ENCODE data around the gene PPARA.

PPARA gene

DNA sequence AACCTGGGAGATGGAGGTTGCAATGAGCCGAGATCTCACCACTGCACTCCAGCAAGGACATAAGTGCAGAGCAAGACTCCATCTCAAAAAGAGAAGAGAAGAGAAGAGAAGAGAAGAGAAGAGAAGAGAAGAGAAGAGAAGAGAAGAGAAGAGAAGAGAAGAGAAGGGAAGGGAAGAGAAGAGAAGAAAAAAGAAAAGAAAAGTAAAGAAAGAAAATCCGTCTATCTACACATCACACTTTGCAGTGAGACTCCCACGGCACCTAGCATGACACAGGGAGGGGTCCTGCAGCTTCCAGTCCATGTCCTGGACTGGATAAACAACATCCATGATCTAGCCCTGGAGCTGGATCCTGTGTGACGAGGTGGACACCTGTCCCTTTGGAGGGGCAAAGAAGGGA, 4.0 kb upstream of the PPARA start:
- DNase-seq = no peak

DNA sequence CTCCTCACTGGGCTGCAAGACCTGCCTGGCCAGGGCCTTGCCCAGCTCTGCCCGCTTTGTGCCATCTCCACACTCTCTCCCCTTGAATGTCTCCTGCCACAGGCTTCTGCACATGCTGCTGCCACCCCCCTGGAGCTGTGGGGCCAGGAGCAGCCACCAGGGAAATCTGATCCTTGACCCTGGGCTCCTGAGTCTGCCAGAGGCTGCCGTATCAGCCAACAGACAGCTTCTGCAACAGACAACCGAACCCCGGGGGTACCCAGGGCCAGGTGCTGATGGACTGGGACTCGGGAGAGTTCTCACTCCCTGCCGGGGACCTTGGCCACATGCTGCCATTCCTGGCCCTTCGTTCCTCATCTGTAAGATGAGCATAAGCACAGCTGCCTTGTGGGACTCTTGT, 3.3 kb upstream of the PPARA start:
- DNase-seq = no peak

DNA sequence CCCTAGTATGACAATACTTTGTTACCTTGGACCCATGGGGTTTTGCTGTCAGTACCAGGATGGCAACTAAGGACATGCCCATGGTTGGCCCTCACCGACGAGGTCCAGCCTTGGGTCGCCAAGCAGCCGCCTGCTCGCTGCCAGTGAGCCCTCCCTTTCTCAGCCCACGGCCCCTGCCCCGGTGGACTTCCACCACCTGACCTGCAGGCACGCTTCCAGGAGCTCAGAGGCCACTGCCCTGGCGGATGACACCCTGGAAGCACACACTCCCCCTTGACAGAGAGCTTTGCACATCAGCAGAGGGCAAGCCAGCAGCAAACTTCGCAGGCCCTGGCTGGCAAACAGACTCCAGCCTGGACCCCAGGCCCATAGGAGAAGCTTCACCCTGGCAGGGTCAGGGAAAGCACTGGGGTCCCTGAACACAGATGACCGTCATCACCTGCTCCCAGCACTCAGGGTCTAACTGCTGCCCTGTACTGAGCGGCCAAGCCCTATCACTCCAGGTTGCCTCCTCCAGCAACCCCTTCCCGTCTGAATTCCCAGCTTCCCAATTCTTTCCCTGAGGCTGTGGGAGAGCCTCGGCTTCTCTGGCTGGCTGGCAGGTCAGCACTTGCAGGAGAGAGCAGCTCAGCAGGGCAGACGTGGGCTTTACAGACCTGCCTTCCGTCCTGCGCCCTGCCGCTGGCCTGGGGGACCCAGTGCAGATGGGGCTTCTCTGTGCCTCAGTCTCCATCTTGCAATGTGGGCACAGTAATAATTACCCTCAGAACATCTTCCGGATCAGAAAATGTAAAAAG, 2.7 kb upstream of the PPARA start:
- no peak for DNase-seq

DNA sequence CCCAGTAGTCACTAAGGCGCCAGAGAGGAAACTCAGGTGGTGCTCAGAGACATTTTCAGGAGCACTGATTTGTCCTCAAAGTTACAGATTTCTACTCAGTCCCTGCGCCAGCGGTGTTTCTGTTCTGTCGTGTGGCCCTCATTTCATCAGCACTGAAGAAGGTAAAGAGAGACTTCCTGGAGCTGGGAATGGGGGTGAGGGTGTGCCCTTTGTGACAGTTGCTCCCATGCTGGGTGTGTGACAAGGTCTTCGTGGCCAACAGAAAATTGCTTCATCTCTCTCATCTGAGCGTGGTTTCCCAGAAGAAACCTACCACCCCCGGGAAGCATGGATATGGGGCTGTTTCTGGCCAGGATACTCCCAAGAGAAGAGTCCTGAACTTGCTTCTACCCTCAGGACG, 2.0 kb upstream of the PPARA start:
- peak; percentile 52 for DNase-seq

DNA sequence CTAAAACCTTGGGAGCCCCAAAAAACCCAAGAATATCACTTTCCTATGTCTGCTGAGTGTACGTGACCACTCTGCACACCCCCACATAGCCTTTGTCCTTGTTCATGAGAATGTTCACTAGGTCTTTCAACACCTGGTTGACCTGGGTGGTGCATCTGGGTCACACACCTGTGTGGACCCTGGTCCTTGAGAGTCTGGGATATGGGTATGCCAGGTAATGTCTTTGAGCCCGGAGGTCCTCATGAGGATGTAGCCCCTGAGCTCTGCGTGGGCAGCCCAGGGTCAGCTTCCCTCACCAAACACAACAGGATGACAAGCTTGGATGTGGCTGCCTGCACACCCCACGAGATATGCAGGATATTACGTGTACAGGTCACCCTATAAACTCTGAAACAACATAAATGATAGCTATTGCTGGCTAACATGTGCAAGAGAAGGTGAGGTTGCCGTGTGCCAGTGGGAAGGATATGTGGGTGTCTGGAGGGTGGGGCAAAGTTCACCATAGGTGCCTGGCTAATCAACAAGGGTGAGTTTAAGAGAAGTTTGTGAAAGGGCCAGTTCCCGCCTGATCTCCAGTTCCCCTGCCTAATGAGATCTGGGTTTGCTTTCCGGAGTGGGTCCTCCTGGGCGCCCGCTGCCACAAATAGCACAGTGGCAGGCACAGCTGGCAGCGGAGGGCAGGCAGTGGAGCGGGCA, 1.4 kb upstream of the PPARA start:
- peak; percentile 77 for DNase-seq

DNA sequence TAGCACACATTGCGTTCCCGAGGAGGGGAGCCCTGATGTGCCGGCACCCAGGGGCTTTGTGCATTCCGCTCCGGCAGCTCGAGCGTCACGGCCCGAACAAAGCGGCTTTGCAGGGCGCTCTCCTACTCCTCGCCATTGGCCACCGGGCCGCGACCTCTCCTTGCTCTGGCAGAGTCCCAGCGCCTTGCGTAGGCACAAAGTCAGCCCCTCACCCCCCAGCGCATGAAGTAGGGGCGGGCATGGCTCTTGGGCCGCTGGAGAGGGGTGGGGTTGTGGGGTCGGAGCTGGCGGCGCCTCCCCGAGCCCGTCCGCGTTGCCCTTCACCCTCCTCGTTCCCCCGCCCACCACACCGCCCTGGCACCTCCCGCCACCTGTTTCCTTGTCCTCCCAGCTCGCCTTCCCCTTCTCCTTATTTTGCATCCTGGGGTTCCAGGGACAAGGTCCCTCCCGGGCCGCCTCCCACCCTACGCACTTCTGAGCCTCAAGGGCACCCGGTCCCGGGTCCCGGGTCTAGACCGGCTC, 753 bp upstream of the PPARA start:
- no peak for DNase-seq

DNA sequence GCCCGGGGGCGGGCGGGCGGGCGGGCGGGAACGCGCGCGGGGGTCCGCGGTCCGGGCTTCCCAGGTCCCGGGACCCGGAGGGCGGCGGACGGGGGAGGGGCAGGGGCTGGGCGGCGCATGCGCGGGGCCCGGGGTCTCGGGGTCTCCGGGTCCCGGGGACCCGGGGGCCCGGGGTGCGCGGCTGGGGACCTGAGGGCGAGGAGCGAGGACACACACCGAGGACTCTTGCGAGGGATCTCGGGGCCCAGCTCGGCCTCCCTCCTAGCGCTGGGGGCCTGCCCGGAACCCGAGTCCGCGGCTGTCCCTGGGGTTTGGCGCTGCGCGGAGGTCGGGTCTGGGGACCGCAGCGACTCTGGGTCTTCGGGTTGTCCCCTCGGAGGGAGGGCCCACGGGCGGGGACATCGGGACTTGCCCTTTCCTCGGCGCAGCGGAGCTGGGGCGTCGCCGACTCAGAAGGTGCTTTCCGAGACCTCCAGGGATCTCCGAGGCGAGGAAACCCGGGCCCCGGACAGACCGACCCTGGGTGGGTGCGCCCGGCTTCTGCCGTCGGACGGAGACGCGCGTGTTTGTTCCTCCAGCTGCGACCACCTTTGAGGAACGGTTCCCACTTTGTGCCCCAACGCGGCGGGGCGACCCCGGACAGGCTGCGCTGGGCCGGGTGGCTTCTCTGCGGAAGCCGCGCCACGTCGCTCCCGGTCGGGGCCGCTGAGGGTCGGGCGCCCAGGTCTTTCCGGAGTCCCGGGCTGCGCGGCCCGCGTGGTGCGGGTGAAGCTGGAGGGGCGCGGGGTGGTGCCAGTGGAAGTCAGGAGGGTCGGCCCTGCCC, 540 bp downstream of the PPARA start:
- DNase-seq = peak; percentile 87

DNA sequence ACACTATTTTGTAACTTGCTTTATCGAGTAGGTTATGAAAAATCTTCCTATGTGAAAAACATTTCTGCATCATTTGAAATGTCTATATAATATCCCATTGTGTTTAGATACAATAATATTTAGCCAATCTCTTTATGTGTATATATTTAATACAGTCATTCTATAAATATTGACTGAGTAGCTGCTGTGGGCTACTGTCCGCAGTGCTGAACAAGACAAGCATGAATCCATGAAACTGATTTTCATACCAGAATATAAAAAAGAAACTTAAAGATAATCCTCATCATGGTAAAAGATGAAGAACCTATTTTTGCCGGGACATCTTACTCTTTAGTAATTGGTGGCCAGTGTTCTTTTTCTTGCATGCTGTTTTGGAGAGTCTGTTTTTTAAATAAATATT, 3.6 kb downstream of the PPARA start:
- DNase-seq = no peak

DNA sequence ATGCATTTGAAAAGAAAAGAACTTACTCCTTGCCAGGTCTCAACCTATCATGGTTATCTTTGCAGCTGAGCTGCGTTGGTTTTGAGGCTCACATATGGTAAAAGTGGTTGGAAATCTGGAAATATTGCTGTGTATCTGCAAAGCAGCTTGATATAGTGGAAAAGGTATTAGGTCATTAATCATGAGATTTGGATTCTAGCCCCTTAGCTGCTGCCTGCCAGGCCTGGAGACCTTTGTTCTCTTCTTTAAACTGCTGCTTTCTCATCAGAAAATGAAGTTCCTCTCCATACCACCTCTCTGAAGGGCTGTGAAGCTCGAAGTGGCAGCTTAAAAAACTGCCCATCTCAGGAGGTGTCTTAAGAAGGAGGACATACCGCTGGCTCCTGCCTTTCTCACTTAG, 5.7 kb downstream of the PPARA start:
- no peak for DNase-seq

DNA sequence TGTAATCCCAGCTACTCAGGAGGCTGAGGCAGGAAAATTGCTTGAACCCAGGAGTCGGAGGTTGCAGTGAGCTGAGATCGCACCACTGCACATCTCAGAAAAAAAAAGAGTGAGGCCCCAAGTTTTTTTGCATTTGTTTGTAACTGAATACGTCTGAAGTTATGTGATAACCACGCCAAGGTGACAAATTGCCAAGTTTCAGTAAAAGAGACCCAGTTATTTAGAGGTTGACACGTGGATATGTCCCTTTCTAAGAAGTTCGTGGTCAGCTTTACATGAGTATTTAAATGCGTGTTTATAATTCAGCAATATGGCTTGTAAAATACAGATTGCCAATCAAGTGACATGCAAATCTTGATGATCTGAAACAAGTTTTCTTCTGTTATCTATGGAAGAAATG, 8.0 kb downstream of the PPARA start:
- no peak for DNase-seq

DNA sequence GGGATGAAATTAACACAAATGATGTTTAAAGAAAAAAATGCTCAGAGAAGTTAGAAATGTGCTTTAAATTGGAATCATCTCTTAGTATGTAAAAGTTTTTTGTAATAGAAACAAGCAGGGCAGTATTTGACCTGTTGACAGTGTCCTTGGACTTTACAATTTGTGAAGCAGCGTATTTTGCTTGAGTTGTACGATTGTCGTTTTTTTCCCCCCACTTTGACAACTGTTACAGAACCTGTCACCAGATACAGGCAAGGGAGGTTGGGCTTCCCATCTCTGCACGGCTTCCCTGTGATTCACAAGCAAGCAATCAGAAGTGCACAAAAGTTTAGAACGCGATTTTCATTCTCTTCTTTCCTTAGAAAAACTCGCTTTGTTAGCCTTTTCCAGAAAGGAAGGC, 8.9 kb downstream of the PPARA start:
- no peak for DNase-seq

DNA sequence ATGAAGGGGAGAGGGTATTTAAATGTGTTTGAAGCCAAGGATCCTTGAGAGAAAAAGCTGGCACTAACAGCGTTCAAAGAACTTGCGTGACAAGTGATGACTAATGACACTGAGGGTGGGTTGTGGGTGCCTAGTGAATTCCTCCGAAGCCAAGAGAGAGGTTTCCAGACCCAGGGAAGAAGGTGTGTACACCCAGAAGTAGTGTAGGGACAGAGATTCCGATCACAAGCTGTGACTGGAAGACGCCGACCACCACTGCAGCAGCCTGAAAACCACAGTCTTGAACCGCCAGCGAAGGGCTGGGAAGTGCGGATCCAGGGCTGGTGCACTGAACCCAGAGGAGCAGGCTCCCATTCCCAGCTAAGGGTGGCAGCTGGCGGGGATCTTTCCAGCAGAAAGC, 9.5 kb downstream of the PPARA start:
- DNase-seq = no peak

DNA sequence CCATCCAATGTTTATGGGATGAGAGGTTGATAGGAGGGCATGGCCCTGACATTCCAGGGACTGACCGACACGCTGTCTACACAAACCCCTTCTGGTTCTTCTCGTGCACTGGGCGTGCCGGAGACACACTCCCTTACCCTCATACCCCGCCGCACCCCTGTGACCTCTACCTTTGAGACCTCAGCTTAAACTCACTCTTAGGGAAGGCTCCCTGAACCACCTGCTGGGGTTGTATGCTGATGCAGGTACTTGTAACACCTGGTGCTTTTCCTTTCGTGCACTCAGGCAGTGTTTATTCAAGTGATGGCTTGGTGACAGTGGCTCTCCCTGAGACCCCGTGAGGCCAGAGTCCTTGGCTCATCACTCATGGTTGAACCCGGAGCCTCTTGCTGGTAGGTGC, 12.0 kb downstream of the PPARA start:
- DNase-seq = no peak

DNA sequence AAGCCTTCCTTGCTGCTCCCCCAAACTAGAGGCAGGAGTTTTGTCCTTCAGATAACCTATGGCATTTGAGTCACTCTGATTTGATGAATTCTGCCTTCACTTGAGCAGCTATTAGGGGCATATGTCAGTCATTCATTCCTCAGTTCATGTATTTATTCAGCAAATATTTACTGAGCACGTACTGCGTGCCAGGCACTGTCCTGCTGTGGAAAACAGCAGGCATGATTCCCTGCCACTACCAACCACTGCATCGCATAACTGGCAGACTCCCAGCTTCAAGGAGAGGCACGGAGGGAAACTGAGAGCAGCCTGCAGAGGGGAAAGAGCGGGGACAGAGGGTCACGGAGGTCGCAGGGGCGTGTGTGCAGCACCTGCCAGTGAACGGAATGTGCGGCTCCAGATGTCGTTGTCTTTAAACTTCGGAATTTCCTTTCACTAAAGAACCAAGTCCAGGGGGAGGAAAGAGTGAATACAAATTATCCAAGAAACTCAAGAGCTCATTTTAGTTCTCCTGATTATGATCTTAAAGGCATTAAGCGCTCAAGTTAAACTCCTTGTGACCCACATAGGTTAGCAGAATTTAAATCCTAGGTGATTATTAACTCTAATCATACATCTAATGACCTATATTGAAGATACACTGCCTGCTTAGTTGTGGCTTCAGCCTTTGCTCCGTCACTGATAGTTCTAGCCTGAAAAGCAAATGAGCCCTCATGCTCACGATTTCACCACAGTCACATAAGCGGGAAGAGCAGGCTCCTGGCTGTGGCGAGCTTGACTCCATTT, 12.6 kb downstream of the PPARA start:
- DNase-seq = no peak

DNA sequence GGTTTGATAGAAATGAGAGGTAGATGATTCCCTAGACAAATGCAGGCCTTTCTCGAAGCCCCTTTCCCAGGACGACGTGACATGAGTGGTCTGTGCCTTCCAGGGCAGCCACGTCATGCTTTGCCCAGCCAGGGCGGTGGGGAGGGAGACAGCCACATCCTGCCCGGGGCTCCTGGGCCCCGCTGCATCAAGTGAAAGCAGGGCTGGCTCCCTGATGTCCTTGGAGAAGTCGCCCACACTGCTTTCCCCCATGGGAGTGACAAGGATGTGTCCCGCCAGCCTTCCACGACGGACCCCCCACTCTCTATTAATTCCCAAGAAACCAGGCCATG, 13.2 kb downstream of the PPARA start:
- DNase-seq = no peak

DNA sequence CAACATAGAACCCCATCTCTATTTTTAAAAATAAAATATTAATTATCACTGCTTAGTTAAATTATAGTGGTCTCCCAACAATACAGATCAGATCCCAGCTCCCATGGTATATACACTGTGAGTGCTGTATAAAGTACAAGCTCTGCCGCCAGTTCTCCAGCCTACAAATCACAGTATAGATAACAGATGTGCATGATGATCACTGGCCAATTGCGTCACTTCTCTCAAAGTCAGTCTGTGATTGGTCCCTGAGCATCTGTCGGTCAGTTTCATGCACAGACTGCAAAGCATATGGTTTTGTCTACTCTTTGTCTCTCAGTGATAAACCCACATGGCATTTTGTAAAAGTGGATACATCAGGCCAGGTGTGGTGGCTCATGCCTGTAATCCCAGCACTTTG, 15.7 kb downstream of the PPARA start:
- no peak for DNase-seq

DNA sequence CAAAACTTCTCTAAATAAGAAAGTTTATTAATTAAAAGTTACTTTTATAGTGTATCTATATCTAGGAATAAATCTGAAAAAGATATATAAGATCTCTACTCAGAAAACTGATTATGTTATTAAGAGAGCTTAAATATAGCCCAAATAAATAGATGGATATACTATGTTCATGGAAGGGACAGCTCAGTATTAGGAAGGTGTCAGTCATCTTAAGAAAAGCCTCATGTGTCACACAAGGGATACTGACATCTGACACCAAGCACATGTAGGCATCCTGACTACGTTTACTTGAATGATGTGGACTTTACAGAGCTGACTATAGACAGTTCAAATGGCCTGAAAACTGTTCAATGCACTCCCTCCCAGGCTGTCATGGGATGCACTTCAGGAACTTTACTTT, 19.3 kb downstream of the PPARA start:
- DNase-seq = no peak

DNA sequence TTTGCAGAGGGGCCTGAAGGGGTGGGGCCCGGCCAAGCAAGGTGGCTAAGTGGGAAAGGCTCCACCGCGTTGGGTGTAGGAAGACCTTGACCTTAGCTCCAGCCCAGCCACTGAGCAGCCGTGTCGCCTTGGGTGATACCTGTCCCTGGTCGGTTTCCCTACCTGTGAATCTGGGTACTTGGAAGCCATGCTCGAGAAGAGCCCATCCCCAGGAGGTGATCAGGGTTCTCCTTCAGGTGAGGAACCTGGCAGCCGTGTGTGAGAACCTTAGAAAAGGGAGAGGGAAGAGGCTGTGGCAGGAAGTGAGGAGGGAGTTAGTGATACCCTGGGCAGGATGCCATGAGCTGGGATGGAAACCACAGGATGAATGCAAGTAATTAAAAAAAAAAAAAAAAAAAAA, 21.6 kb downstream of the PPARA start:
- no peak for DNase-seq

DNA sequence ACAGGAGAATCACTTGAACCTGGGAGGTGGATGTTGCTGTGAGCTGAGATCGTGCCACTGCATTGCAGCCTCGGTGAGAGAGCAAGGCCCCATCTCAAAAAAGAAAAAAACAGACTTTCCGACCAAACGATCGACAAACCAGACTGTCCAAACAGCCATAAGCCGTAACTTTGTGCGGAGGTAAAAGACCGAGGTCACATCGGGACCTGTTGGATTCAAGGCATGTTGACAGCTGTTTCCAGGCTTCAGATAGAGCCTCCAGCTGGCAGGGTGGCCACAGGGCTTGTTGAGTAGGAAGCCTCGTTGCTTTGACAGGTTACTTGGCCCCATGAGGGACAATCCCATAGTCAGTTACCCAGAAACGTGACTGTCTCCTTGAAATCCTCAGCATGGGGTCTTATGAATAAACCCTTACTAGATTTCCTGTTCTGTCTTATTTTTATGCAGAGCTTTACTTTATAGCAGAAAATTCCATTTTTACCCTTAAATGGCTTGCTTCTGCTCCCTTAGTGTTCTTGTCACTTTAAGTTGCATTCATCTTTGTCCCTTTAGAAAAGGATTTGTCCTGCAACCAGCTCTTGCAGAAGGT, 22.3 kb downstream of the PPARA start:
- DNase-seq = no peak

DNA sequence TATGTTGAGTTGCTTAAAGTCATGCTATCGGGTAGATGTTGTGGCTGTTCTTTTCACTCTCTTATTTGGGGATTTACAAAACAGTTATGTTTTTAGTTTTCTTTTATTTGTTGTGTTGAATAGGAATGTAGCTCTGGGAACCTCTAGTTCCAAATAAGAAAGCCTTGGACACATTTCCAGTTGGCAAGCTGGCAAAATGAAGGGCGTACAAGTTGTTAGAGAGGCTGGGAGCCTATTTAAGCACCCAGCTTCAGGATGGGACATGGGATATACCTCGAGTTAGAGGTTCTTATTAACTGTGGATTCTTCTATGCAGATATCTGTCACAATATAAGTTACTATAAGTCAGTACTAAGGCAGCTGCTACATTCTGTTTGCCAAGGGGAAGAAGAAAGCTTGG, 22.8 kb downstream of the PPARA start:
- no peak for DNase-seq

DNA sequence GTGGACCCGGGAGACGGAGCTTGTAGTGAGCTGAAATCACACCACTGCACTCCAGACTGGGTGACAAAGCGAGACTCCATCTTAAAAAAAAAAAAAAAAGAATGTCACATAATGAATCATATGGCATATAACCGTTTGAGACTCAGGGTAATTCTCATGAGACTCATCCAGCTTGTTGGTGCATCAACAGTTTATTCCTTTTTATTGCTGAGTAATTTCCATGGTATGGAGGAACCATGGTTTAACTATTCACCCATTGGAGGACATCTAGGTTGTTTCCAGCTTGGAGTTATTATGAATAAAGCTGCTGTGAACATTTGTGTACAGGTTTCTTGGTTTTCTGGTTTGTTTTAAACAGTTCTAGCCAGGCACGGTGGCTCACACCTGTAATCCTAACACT, 25.3 kb downstream of the PPARA start:
- DNase-seq = no peak

DNA sequence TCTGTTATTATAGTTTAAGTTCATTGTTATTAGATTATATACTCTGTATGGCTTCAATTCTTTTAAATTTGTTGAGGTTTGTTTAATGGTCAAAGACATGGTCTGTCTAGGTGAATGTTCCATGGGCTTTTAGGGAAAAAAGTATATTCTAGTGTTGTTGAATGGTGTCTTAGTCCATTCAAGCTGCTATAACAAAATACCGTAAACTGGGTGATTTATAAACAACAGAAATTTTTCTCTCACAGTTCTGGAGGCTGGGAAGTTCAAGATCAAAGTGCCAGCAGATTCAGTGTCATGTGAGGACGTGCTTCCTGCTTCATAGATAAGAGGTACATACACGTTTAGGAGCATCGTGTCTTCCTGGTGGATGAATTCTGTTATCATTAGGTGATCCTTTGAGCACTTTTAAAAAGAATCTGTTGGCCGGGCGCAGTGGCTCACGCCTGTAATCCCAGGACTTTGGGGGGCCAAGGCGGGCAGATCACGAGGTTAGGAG, 26.2 kb downstream of the PPARA start:
- DNase-seq = no peak
